GM19438 (cell line): Measurements from ENCODE around the gene HOATZ.

Experiments
- ATAC-seq: cut with Tn5 transposase; IDR thresholded peaks from one replicate; pipeline ENCODE4 v1.9.1; 2021; ENCODE audit warnings: low read depth; ENCODE audit not compliant: unreplicated experiment

The HOATZ gene

GRCh38 chr11:111521135-111521534 lies 6.6 kb downstream of the HOATZ start:
- ATAC-seq = no peak

DNA sequence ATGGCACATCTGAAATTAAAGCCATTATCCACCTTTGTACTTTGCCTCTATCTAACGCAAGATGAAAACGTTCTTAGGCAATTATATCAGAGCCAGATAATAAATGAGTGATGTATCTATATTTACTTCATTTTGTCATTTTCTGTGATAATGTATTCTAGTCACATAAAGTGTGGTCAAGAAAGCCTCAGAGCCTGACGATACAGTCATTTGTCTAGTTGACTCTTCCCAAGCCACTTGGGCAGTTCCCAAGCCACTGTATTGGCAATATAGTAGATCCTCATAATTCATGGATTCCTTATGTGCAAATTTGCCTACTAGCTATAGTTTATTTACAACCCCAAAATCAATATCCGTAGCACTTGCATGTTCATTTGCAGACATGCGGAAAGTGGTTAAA lies 7.8 kb downstream of the HOATZ start:
- ATAC-seq = no peak

GRCh38 chr11:111523343-111523742 lies 8.8 kb downstream of the HOATZ start:
- no peak for ATAC-seq

DNA sequence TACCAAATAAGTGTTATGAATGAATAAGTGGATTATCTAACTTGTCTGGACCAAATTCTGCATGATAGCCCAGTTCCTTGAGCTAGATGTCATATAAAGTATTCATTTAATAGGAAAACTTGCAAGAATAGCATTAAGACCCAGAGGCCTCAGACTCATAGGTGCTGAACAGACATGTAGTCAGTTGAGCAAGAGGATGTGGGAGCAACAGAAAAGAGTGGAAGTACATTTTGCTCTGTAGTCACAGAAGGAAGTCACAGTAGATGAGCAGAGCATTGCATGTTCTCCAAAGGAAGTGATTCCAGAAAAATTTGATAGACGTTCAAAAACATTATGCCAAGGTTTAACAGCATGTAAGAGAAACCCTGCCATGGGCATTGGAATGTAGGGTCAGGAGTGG lies 9.5 kb downstream of the HOATZ start:
- ATAC-seq = no peak

- ATAC-seq = no peak
Measured at GRCh38 chr11:111525456-111525855, 10.9 kb downstream of the HOATZ start.

- no peak for ATAC-seq
Measured at GRCh38 chr11:111526501-111526900, 11.9 kb downstream of the HOATZ start.

DNA sequence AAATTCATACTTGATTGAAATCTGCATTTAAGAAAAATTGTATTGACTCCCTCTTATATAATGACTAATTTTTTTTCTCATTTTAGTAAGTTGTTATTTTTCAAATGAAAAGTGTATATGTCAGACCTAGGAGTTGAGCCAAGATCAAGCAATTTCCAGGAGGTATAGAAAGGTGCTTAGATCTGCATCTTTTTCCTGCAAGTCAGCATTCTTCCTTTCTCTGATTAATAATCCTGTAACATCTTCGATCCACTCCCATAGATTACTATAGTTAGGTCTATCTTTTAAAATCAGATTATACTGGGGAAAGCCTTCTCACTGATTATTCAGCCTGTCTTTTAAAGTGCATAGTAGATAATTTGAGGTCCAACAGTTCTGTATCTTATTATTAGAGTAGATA lies 12.7 kb downstream of the HOATZ start:
- ATAC-seq = no peak

- ATAC-seq = no peak
Measured at GRCh38 chr11:111528557-111528956, 14.0 kb downstream of the HOATZ start.

DNA sequence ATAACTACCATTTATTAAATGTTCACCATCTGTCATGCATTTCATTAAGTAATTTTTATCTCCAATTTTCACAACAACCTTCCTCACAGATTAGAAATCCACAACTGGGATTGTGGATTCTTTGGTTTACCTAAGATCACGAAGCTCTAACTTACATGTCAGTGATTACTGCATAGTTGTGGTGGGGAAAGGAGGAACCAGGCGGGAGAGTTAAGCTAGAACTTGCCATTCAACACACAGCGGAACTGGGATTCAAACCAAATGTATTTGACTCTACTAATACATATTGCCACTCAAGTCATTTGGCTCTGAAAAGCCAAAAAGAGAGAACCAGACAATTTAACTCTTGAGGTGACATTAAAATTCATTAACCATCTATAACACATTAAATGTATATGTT lies 15.5 kb downstream of the HOATZ start:
- ATAC-seq = no peak

DNA sequence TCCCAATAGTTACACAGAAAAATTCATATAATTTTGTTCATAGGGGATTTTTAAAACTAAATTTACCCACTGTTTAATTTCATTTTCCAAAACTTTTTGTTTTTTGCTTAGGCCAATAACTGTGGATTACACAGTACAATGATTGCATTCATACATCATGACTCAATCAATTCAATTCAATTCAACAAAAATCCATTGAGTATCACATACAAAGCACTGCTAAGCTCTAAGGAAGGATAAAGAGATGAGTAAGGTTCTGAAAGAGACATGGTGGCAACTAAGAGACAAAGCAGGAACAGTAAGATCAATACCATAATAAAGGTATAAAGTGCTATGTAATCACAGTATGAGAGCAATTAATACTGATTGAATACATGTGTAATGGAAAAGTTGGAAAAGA lies 16.6 kb downstream of the HOATZ start:
- ATAC-seq = no peak

GRCh38 chr11:111531687-111532364 lies 17.2 kb downstream of the HOATZ start:
- no peak for ATAC-seq

DNA sequence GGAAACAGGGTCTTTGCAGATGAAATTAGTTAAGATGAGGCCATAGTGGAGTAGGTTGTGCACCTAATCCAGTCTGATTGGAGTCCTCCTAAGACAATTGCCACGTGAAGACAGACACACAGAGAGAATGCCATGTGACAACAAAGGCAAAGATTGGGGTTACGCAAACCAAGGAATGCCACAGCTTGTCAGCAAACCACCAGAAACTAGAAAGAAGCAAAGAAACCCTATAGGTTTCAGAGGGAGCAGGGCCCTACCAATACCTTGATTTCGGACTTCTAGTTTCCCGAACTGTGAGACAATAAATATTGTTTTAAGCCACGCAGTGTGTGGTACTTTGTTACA lies 17.8 kb downstream of the HOATZ start:
- ATAC-seq = no peak

DNA sequence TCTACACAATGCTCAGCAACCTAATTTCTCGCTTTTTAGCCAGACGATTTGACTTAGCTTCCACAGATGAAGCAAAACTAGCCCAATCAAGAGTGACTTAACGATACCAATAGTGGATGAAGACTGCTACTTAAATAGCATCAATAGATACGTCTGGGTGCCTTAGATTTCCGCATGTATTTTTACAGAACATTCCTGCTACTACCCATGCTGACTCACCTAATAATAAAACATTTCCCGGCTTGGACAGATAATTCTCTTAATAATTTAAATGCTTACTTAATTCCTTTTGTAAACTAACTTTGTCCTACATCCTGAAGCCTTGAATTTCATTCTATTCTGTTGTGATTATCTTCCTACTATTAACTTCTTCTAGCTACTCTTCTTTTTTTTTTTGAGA lies 20.7 kb downstream of the HOATZ start:
- no peak for ATAC-seq

DNA sequence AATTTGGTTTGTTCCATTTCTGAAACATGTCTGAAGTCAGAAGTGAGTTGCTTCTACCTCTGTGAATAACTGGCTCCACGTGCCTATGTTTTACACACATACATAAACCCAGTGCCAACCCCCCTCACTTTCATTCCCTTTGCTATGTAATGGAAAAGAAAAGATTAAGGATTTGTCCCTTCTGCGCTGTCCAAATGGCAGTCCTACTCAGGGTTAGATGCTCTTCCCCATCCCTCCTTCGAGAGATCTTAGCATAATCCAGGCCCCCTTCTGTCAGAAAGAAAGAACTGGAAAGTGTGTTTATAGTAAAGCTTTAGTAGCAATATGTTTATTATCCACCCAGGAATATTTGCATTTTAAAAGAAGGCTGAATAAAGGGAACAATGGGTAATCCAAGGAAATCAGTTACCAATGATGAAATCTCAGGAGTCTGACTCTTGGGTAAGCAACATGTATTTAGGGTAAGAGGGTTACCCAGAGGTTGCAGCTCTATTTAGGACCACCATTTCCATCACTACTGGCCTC lies 22.8 kb downstream of the HOATZ start:
- ATAC-seq = no peak

- ATAC-seq = no peak
Measured at GRCh38 chr11:111538407-111539114, 24.0 kb downstream of the HOATZ start.

DNA sequence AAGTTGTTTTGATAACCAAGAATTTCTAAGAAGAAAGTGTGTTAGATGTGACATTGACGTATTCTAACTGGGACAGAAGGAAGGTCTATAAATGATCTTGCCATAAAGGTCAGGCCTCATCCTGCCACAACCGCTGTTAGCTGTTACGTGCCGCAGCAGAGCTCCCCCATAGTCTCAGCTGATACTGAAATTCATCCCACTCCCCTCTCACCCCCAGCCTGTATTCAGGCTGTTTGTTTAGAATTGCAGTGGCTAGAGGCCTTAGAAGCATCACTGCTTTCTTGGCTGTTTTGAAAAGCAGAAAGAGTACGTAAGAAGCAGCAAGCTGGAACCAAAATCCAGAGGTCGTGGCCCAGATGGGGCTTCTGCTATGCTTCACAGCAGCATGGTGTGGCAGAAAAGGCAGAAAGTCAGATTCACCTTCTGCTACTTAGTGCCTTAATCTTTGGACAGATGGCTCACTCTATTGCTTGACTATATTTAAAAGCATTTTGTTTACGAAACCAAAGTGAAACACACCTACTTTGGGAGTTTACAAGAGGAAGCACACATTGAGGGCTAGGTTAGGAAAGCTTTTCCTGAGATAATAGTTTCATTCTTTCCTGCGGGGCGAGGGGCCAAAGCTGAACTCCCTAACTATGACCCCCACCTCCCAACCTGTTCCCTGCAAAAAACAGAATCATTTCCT lies 25.0 kb downstream of the HOATZ start:
- no peak for ATAC-seq

GRCh38 chr11:111540114-111540936 lies 25.7 kb downstream of the HOATZ start, which contains the start of gene LAYN:
LAYN (plus strand) TSS chr11:111540720; CDS start chr11:111540844, 124 bp downstream.
- ATAC-seq = no peak

DNA sequence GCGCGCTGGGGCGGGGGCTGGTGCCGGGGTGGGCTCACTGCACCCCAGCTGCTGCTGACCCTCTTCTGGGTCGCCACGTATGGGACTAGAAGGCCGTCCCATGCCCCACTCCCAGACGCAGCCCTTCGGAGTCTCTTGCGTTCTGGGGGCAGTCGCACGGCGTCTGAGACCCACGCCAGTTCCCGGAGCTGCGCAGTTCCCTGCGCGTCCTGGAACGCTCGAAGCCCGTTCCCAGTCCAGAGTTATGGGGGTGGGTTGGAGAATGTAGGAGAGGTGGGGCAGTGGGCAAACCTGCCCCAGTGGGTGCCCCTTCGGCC lies 26.3 kb downstream of the HOATZ start:
- ATAC-seq = no peak

- no peak for ATAC-seq
Measured at GRCh38 chr11:111541254-111542061, 26.9 kb downstream of the HOATZ start.
